HCT116 (cell line): ENCODE results near the gene AKT1.

Source experiments
- POLR2A ChIP-seq: IDR thresholded peaks from 2 replicates; pipeline ENCODE4 v1.7.0; 2011; ENCODE audit warnings: borderline replicate concordance; ENCODE audit not compliant: insufficient read depth, insufficient read length; ENCODE audit errors: extremely low read depth
- TF ChIP-seq, protein P1 (sequence below), 3 experiments: fragments of 200-600 bp in 1 of 3; sonication (generic) in 1 of 3; IDR thresholded peaks in 2 of 3; conservative IDR thresholded peaks in 1 of 3; 2 replicates each; pipeline ENCODE4 v1.5.1; 2012 to 2017; ENCODE audit warnings: low read depth in 2 of 3, low read length in 2 of 3, antibody characterized with exemption in 1 of 3, borderline replicate concordance in 1 of 3, control low read depth in 1 of 3, mild to moderate bottlenecking in 1 of 3, mixed read lengths in 1 of 3, mixed run types in 1 of 3, moderate library complexity in 1 of 3; ENCODE audit not compliant: insufficient read depth in 1 of 3

DNA sequence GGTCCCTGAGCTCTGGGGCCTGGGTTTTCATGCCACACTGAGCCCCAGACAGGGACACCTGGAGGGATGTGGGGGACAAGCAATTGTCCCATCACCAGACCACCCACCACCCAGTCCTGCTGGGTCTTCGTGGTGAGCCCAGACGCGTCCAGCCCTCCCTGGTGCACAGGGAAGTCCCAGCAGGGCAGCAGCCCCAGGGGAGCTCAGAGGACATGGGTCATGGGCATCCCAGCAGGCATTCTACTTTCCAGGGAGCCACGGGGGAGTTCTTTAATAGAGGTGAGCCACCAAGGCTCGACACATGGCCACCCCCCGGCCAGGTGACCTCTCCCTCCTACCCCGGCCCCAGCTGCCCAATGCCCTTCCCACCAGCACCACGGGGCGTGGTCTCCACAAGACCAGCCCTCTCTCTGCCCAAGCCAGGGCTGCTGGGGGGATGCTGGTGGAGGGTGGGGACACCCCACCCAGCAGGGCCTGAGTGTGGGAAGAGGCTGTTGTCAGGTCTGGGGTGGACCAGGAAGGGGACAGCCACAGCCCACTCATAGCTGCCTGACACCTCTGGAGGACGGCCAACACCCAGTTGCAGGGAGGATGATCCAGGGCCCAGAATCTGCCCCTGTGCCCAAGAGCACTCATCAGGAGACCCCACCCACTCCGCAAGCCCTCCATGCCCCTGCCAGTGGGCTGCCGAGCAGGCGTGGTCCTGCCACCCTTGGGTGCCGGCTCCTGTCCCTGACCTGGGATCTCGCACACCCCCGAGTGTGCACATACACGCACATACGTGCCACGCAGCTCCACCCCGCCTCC, 14.1 kb downstream of the AKT1 start:
- no peak for TF ChIP-seq POLR2A
- TF ChIP-seq, protein P1, sequence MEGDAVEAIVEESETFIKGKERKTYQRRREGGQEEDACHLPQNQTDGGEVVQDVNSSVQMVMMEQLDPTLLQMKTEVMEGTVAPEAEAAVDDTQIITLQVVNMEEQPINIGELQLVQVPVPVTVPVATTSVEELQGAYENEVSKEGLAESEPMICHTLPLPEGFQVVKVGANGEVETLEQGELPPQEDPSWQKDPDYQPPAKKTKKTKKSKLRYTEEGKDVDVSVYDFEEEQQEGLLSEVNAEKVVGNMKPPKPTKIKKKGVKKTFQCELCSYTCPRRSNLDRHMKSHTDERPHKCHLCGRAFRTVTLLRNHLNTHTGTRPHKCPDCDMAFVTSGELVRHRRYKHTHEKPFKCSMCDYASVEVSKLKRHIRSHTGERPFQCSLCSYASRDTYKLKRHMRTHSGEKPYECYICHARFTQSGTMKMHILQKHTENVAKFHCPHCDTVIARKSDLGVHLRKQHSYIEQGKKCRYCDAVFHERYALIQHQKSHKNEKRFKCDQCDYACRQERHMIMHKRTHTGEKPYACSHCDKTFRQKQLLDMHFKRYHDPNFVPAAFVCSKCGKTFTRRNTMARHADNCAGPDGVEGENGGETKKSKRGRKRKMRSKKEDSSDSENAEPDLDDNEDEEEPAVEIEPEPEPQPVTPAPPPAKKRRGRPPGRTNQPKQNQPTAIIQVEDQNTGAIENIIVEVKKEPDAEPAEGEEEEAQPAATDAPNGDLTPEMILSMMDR (IDR thresholded peaks at IDR 0.05 in 2 of 3, conservative IDR thresholded peaks at IDR 0.05 in 1 of 3; ENCODE audit: borderline replicate concordance in 1 of 3, insufficient read depth in 1 of 3, low read depth in 2 of 3, low read length in 2 of 3), result no peak
